Measurements from ENCODE around the gene MOB2.
"Not testable (repeated sequence)": the region's sequence is repeated elsewhere in the genome, so short reads cannot be mapped to it uniquely, and the experiment has no call there.

The MOB2 gene

GRCh38 chr11:1435820-1436467, 50.6 kb downstream of the MOB2 start:
- no peak for DNase-seq (ENCODE audit: low read depth, low spot score)
- TF ChIP-seq CTCF (IDR thresholded peaks at IDR 0.05; ENCODE audit: low read depth, low read length), result no peak
- in situ Hi-C loops (cut with HindIII; ENCODE audit: low sequenced_read_pairs), result no loop called here
- no peak overlapping the region for H3K4me3 ChIP-seq (ENCODE audit: low read depth, low read length)

- H3K4me3 ChIP-seq (ENCODE audit: low read depth, low read length); DNase-seq (ENCODE audit: low read depth, low spot score); in situ Hi-C loops (cut with HindIII; ENCODE audit: low sequenced_read_pairs): not testable (repeated sequence)
Observed at GRCh38 chr11:1435479-1435819, 51.1 kb downstream of the MOB2 start.

GRCh38 chr11:1433977-1434640, 52.5 kb downstream of the MOB2 start:
- H3K4me3 ChIP-seq (ENCODE audit: low read depth, low read length), result no peak overlapping the region
- in situ Hi-C loops (cut with HindIII; ENCODE audit: low sequenced_read_pairs), result no loop called here
- no peak for DNase-seq (ENCODE audit: low read depth, low spot score)
- TF ChIP-seq CTCF (IDR thresholded peaks at IDR 0.05; ENCODE audit: low read depth, low read length), result no peak

GRCh38 chr11:1433568-1433967, 53.0 kb downstream of the MOB2 start:
- TF ChIP-seq CTCF (IDR thresholded peaks at IDR 0.05; ENCODE audit: low read depth, low read length), result no peak
- DNase-seq (ENCODE audit: low read depth, low spot score), result no peak
- in situ Hi-C loops (cut with HindIII; ENCODE audit: low sequenced_read_pairs), result no loop called here
- no peak overlapping the region for H3K4me3 ChIP-seq (ENCODE audit: low read depth, low read length)

- TF ChIP-seq CTCF (IDR thresholded peaks at IDR 0.05; ENCODE audit: low read depth, low read length), result no peak
- in situ Hi-C loops (cut with HindIII; ENCODE audit: low sequenced_read_pairs), result no loop called here
- no peak overlapping the region for H3K4me3 ChIP-seq (ENCODE audit: low read depth, low read length)
- DNase-seq (ENCODE audit: low read depth, low spot score), result no peak
Observed at GRCh38 chr11:1428762-1429316, 57.7 kb downstream of the MOB2 start.

- no peak overlapping the region for H3K4me3 ChIP-seq (ENCODE audit: low read depth, low read length)
- no peak for TF ChIP-seq CTCF (IDR thresholded peaks at IDR 0.05; ENCODE audit: low read depth, low read length)
- DNase-seq (ENCODE audit: low read depth, low spot score), result no peak
- in situ Hi-C loops (cut with HindIII; ENCODE audit: low sequenced_read_pairs), result no loop called here
Observed at GRCh38 chr11:1425439-1425838, 61.1 kb downstream of the MOB2 start.

GRCh38 chr11:1425006-1425405, 61.6 kb downstream of the MOB2 start:
- no peak for TF ChIP-seq CTCF (IDR thresholded peaks at IDR 0.05; ENCODE audit: low read depth, low read length)
- in situ Hi-C loops (cut with HindIII; ENCODE audit: low sequenced_read_pairs), result no loop called here
- no peak overlapping the region for H3K4me3 ChIP-seq (ENCODE audit: low read depth, low read length)
- DNase-seq (ENCODE audit: low read depth, low spot score), result no peak

- H3K4me3 ChIP-seq (ENCODE audit: low read depth, low read length); in situ Hi-C loops (cut with HindIII; ENCODE audit: low sequenced_read_pairs); DNase-seq (ENCODE audit: low read depth, low spot score): not testable (repeated sequence)
Observed at GRCh38 chr11:1423406-1423805, 63.2 kb downstream of the MOB2 start.

Data from astrocyte of the spinal cord (primary cell).